A549 (cell line): ENCODE data around the gene USP9X.

Source experiments
- CTCF ChIP-seq: fragments of >200 bp; sonication (Bioruptor Twin); formaldehyde crosslinking; IDR thresholded peaks from 3 replicates; pipeline ENCODE4 v1.5.1; 2016
- EP300 ChIP-seq, 2 experiments: fragments of >200 bp; sonication (Bioruptor Twin); formaldehyde crosslinking; IDR thresholded peaks; 2 replicates in 1 of 2; 3 replicates in 1 of 2; pipeline ENCODE4 v1.6.1; 2016 to 2017
- MYC ChIP-seq: IDR thresholded peaks from 2 replicates; pipeline ENCODE4 v1.6.1; 2012; ENCODE audit warnings: mild to moderate bottlenecking, inconsistent platforms, low read length, improper control_type of control experiment, borderline replicate concordance
- PHF8 ChIP-seq: fragments of 200-600 bp; sonication (generic); IDR thresholded peaks from 2 replicates; pipeline ENCODE4 v1.6.1; 2016; ENCODE audit warnings: low read depth, mild to moderate bottlenecking, antibody characterized with exemption, moderate library complexity, borderline replicate concordance
- TF ChIP-seq, protein P1 (sequence below): IDR thresholded peaks from 2 replicates; pipeline ENCODE4 v1.6.1; 2012

DNA sequence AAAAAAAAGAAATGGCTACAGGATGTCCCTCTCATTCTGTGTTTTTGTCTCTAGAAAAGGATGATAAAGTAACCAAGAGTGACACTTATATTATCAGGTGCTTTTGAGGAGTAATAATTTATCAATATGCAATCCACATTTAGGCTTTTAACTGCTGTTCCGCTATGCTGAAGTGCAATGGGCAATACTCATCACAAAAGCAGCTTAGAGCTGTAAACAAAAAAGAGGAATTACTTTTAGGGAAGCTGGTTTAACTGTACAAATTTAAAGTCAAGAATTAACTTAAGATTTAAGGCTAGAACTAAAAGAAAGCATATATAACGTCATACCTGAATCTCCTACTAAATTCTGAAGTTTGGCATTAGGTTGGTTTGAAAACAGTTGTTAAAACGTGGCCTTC, 155.3 kb downstream of the USP9X start:
- no peak for TF ChIP-seq CTCF
- no peak for TF ChIP-seq PHF8
- TF ChIP-seq MYC: no peak
- TF ChIP-seq, protein P1, sequence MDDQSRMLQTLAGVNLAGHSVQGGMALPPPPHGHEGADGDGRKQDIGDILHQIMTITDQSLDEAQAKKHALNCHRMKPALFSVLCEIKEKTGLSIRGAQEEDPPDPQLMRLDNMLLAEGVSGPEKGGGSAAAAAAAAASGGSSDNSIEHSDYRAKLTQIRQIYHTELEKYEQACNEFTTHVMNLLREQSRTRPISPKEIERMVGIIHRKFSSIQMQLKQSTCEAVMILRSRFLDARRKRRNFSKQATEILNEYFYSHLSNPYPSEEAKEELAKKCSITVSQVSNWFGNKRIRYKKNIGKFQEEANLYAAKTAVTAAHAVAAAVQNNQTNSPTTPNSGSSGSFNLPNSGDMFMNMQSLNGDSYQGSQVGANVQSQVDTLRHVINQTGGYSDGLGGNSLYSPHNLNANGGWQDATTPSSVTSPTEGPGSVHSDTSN: no peak
- TF ChIP-seq EP300 (IDR thresholded peaks at IDR 0.05): no peak
